Umbilical cord (tissue), 2 donors: Measurements from ENCODE around the gene SLC38A10. TPM values are rescaled to one million over a fixed set of nuclear protein-coding genes. Genes with fewer than 3 reads are reported as not detected.
A peak's percentile ranks its signal among the peaks of the same experiment; 100 is the strongest.

ENCODE experiments used
- DNase-seq: peaks from one replicate; pipeline ENCODE4 v3.0.0-alpha.2; 2015; ENCODE audit warnings: low spot score
- total RNA-seq: library from RNA; depleted of rRNA; stranded (reverse); fragments of >200 nt; gene quantifications from one replicate; pipeline ENCODE4 v1.2.3, GENCODE V29; 2014; ENCODE audit warnings: low replicate concordance; ENCODE audit not compliant: insufficient read depth

The SLC38A10 gene
- total RNA-seq, 1 donor from 2014 or later, result 48.6 TPM

GRCh38 chr17:81277946-81278693 lies 17.0 kb downstream of the SLC38A10 start:
- no peak for DNase-seq

- DNase-seq, result no peak
Measured at GRCh38 chr17:81277421-81277820, 17.7 kb downstream of the SLC38A10 start.

GRCh38 chr17:81276781-81277180 lies 18.3 kb downstream of the SLC38A10 start:
- no peak for DNase-seq

- no peak for DNase-seq
Measured at GRCh38 chr17:81274471-81274855, 20.6 kb downstream of the SLC38A10 start.

GRCh38 chr17:81273698-81274470 lies 21.2 kb downstream of the SLC38A10 start:
- DNase-seq, result no peak

- no peak for DNase-seq
Measured at GRCh38 chr17:81272616-81273015, 22.5 kb downstream of the SLC38A10 start.

GRCh38 chr17:81271226-81271625 lies 23.9 kb downstream of the SLC38A10 start:
- no peak for DNase-seq

GRCh38 chr17:81270279-81270678 lies 24.8 kb downstream of the SLC38A10 start:
- DNase-seq, result no peak

GRCh38 chr17:81267390-81268067 lies 27.6 kb downstream of the SLC38A10 start:
- no peak for DNase-seq

- no peak for DNase-seq
Measured at GRCh38 chr17:81265576-81265975, 29.5 kb downstream of the SLC38A10 start.

GRCh38 chr17:81264640-81265039 lies 30.5 kb downstream of the SLC38A10 start:
- DNase-seq, result no peak

- DNase-seq, result no peak
Measured at GRCh38 chr17:81263371-81264181, 31.5 kb downstream of the SLC38A10 start.

GRCh38 chr17:81261582-81262336 lies 33.3 kb downstream of the SLC38A10 start:
- no peak for DNase-seq

GRCh38 chr17:81261096-81261495 lies 34.0 kb downstream of the SLC38A10 start:
- DNase-seq, result no peak

GRCh38 chr17:81260641-81261040 lies 34.5 kb downstream of the SLC38A10 start:
- no peak for DNase-seq

GRCh38 chr17:81260171-81260570 lies 34.9 kb downstream of the SLC38A10 start:
- DNase-seq, result no peak

GRCh38 chr17:81259058-81259605 lies 36.0 kb downstream of the SLC38A10 start:
- no peak for DNase-seq

GRCh38 chr17:81258292-81258691 lies 36.8 kb downstream of the SLC38A10 start:
- no peak for DNase-seq

GRCh38 chr17:81257533-81257932 lies 37.6 kb downstream of the SLC38A10 start:
- no peak for DNase-seq

- DNase-seq, result peak; percentile 37
Measured at GRCh38 chr17:81256616-81257015, 38.5 kb downstream of the SLC38A10 start.
